ENCODE data around the gene COMMD9.

Gene COMMD9

GRCh38 chr11:36227044-36227443 is 62.2 kb downstream of the COMMD9 start:
- H3K79me2 ChIP-seq (ENCODE audit: insufficient read depth, low read length), result no peaks in the 10 kb centered on the region
- TF ChIP-seq CTCF (conservative IDR thresholded peaks at IDR 0.05; ENCODE audit: low read length) (no peak), EZH2phosphoT487 (IDR thresholded peaks at IDR 0.05; ENCODE audit: borderline replicate concordance) (no peak)
- no peaks in the 10 kb centered on the region for H3K4me1 ChIP-seq (ENCODE audit: insufficient read depth, low read length, poor library complexity, severe bottlenecking)
- H3K9me2 ChIP-seq (replicated peaks; ENCODE audit: low read depth, low read length), result no peaks in the 10 kb centered on the region
- H3K4me2 ChIP-seq (ENCODE audit: low read depth, low read length, poor library complexity, severe bottlenecking), result no peak overlapping the region
- no peak overlapping the region for H3K9ac ChIP-seq (ENCODE audit: low read depth, low read length, poor library complexity, severe bottlenecking)
- H3K27me3 ChIP-seq (ENCODE audit: insufficient read depth, low read length, poor library complexity, severe bottlenecking), result no peaks in the 10 kb centered on the region
- no peaks in the 10 kb centered on the region for H3K9me3 ChIP-seq (ENCODE audit: insufficient read depth, low read depth, low read length)
- no peaks in the 10 kb centered on the region for H3F3A ChIP-seq (ENCODE audit: low read depth)
- no peak overlapping the region for H2AFZ ChIP-seq (ENCODE audit: low read length)
- no peak overlapping the region for H3K4me3 ChIP-seq (ENCODE audit: low read length, poor library complexity, severe bottlenecking)
- no peaks in the 10 kb centered on the region for H3K36me3 ChIP-seq (ENCODE audit: insufficient read depth, low read length)
- no peaks in the 10 kb centered on the region for H4K20me1 ChIP-seq (ENCODE audit: insufficient read depth, low read length, poor library complexity, severe bottlenecking)

GRCh38 chr11:36224209-36224882 is 64.9 kb downstream of the COMMD9 start:
- no peaks in the 10 kb centered on the region for H3K79me2 ChIP-seq (ENCODE audit: insufficient read depth, low read length)
- H3K9me3 ChIP-seq (ENCODE audit: insufficient read depth, low read depth, low read length), result peaks cover 5% of the 10 kb centered on the region; the same call in 1 of the 2 replicates
- H3K27me3 ChIP-seq (ENCODE audit: insufficient read depth, low read length, poor library complexity, severe bottlenecking), result no peaks in the 10 kb centered on the region
- H3K4me1 ChIP-seq (ENCODE audit: insufficient read depth, low read length, poor library complexity, severe bottlenecking), result no peaks in the 10 kb centered on the region
- no peak overlapping the region for H3K4me3 ChIP-seq (ENCODE audit: low read length, poor library complexity, severe bottlenecking)
- H3K36me3 ChIP-seq (ENCODE audit: insufficient read depth, low read length), result no peaks in the 10 kb centered on the region
- no peaks in the 10 kb centered on the region for H4K20me1 ChIP-seq (ENCODE audit: insufficient read depth, low read length, poor library complexity, severe bottlenecking)
- no peaks in the 10 kb centered on the region for H3K9me2 ChIP-seq (replicated peaks; ENCODE audit: low read depth, low read length)
- H3F3A ChIP-seq (ENCODE audit: low read depth), result no peaks in the 10 kb centered on the region
- TF ChIP-seq CTCF (conservative IDR thresholded peaks at IDR 0.05; ENCODE audit: low read length) (no peak), EZH2phosphoT487 (IDR thresholded peaks at IDR 0.05; ENCODE audit: borderline replicate concordance) (no peak)
- H3K4me2 ChIP-seq (ENCODE audit: low read depth, low read length, poor library complexity, severe bottlenecking), result no peak overlapping the region
- H3K9ac ChIP-seq (ENCODE audit: low read depth, low read length, poor library complexity, severe bottlenecking), result no peak overlapping the region
- no peak overlapping the region for H2AFZ ChIP-seq (ENCODE audit: low read length)

GRCh38 chr11:36222831-36223635 is 66.2 kb downstream of the COMMD9 start:
- no peaks in the 10 kb centered on the region for H3K9me2 ChIP-seq (replicated peaks; ENCODE audit: low read depth, low read length)
- H3K36me3 ChIP-seq (ENCODE audit: insufficient read depth, low read length), result no peaks in the 10 kb centered on the region
- H4K20me1 ChIP-seq (ENCODE audit: insufficient read depth, low read length, poor library complexity, severe bottlenecking), result no peaks in the 10 kb centered on the region
- no peak overlapping the region for H3K4me3 ChIP-seq (ENCODE audit: low read length, poor library complexity, severe bottlenecking)
- no peaks in the 10 kb centered on the region for H3K4me1 ChIP-seq (ENCODE audit: insufficient read depth, low read length, poor library complexity, severe bottlenecking)
- H2AFZ ChIP-seq (ENCODE audit: low read length), result no peak overlapping the region
- H3K79me2 ChIP-seq (ENCODE audit: insufficient read depth, low read length), result no peaks in the 10 kb centered on the region
- no peak overlapping the region for H3K4me2 ChIP-seq (ENCODE audit: low read depth, low read length, poor library complexity, severe bottlenecking)
- H3K9ac ChIP-seq (ENCODE audit: low read depth, low read length, poor library complexity, severe bottlenecking), result no peak overlapping the region
- no peaks in the 10 kb centered on the region for H3F3A ChIP-seq (ENCODE audit: low read depth)
- H3K9me3 ChIP-seq (ENCODE audit: insufficient read depth, low read depth, low read length), result peaks cover 5% of the 10 kb centered on the region; the same call in 1 of the 2 replicates
- no peaks in the 10 kb centered on the region for H3K27me3 ChIP-seq (ENCODE audit: insufficient read depth, low read length, poor library complexity, severe bottlenecking)
- TF ChIP-seq CTCF (conservative IDR thresholded peaks at IDR 0.05; ENCODE audit: low read length) (no peak), EZH2phosphoT487 (IDR thresholded peaks at IDR 0.05; ENCODE audit: borderline replicate concordance) (no peak)
